ENCODE data around the gene TCF12. TPM values are rescaled to one million over a fixed set of nuclear protein-coding genes. Genes with fewer than 3 reads are reported as not detected.

Gene TCF12
- total and polyA plus RNA-seq, 2 of the 8 experiments (the other 6 are each of a cell fraction or from before 2014, with no cell fraction given), result 85.8 to 101 TPM

DNA sequence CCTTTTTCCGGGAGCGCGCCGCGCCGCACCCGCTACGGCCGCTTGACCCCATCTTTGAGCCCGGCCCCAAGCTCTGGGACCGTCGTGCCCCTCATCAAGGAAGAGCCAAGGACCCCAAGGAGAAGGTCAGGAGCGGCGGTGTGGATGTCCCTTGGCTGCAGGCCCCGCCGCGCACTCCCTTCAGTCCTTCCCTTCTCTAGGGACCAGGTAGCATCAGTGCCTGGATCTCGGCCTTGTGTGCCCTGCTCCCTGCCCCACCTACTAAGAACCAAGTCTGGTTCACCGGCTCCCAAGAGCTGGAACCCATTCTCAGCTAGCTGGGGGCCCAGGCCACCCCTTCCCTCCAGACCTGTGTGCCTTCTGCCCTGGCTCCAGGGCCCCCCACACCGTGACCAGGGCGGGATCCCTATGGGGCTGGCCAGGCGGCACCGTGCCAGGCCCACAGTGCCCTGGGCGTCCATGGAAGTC lies 388.5 kb downstream of the TCF12 start:
- Histone ChIP-seq H2AK5ac (ENCODE audit: low read depth, low read length) (no peak overlapping the region), H3K23ac (ENCODE audit: insufficient read length) (no peak overlapping the region), H3K14ac (ENCODE audit: insufficient read length) (no peak overlapping the region), H3K56ac (replicated peaks; ENCODE audit: insufficient read length, low read depth, low read length) (no peak overlapping the region), H4K91ac (replicated peaks; ENCODE audit: insufficient read length, low read length) (peak overlapping the region; percentile 22), H2BK20ac (ENCODE audit: low read length) (0 out of 2 replicates have a peak overlapping the region, but pooled peaks have one; percentile 17), H3K4me2 (ENCODE audit: insufficient read depth in 1 of 2, low read depth in 2 of 2, low read length in 2 of 2) (peak overlapping the region; percentile 77 to 92), H2BK120ac (replicated peaks; ENCODE audit: low read depth, low read length) (no peak overlapping the region), H3K36me3 (ENCODE audit: control insufficient read depth in 2 of 4, insufficient read depth in 4 of 4, low read length in 3 of 4) (no peaks in the 10 kb centered on the region), H3K27me3 (replicated peaks in 1 of 4; ENCODE audit: control insufficient read depth in 3 of 4, extremely low read depth in 1 of 4, insufficient read depth in 3 of 4, low read length in 3 of 4) (no peaks in the 10 kb centered on the region), H3K9me3 (ENCODE audit: insufficient read depth in 2 of 2, low read depth in 1 of 2, low read length in 1 of 2) (no peaks in the 10 kb centered on the region), H2BK15ac (ENCODE audit: low read length) (no peak overlapping the region), H4K20me1 (replicated peaks in 1 of 2; ENCODE audit: control insufficient read depth in 1 of 2, insufficient read depth in 2 of 2, low read length in 2 of 2) (no peaks in the 10 kb centered on the region), H3K4me1 (replicated peaks in 1 of 4; ENCODE audit: control insufficient read depth in 3 of 4, insufficient read depth in 4 of 4, low read length in 3 of 4) (peaks cover 5 to 14% (median 10%) of the 10 kb centered on the region in 4 experiments), H3K79me1 (ENCODE audit: low read depth, low read length) (no peaks in the 10 kb centered on the region), H4K8ac (ENCODE audit: extremely low read depth, insufficient read depth, low read length) (peak overlapping the region; percentile 92), H3K9ac (replicated peaks in 1 of 4; ENCODE audit: extremely low read depth in 1 of 4, low read depth in 3 of 4, low read length in 3 of 4) (no peak overlapping the region; a peak in 2 of 7 replicates), H3K4ac (replicated peaks; ENCODE audit: insufficient read length, low read depth, low read length) (no peak overlapping the region), H3K18ac (ENCODE audit: extremely low read depth, low read length) (peak overlapping the region; percentile 84), H3K4me3 (ENCODE audit: extremely low read depth in 1 of 4, insufficient read depth in 2 of 4, low read depth in 3 of 4, low read length in 4 of 4) (peak overlapping the region; percentile 11 to 69 (median 49)), H2BK5ac (ENCODE audit: low read depth, low read length) (no peak overlapping the region), H3K27ac (ENCODE audit: low read depth, low read length) (no peak overlapping the region), H3K79me2 (ENCODE audit: control insufficient read depth in 1 of 2, insufficient read depth in 2 of 2, low read length in 2 of 2) (no peaks in the 10 kb centered on the region), H2BK12ac (ENCODE audit: low read depth, low read length) (no peak overlapping the region), H4K5ac (ENCODE audit: insufficient read length, low read depth, low read length) (peak overlapping the region; percentile 23), H2AFZ (ENCODE audit: low read length) (peak overlapping the region; percentile 59; the same call in 1 of the 2 replicates), H3K23me2 (ENCODE audit: low read depth, low read length) (peaks cover 2% of the 10 kb centered on the region; the same call in 1 of the 2 replicates)
- POLR2A ChIA-PET (ENCODE audit: partially characterized antibody), result interaction anchor here (0.8 to 2.3 kb wide), 8 partner anchors 10 to 161 kb away, joined by 3 to 10 read pairs (median 4); no protein-coding TSS in a partner anchor
- no peak for DNase-seq (ENCODE audit: low read depth in 1 of 2, low spot score in 2 of 2)
- CTCF ChIA-PET (ENCODE audit: partially characterized antibody), result interaction anchor here (0.6 to 6.5 kb wide), 23 partner anchors 10 to 816 kb away, joined by 3 to 58 read pairs (median 4); no protein-coding TSS in a partner anchor
- TF ChIP-seq JUND (IDR thresholded peaks at IDR 0.05; ENCODE audit: low read length) (no peak), NANOG (IDR thresholded peaks at IDR 0.05; ENCODE audit: insufficient read depth, low read depth, low read length, poor library complexity, severe bottlenecking) (no peak), ZNF274 (IDR thresholded peaks at IDR 0.05; ENCODE audit: borderline replicate concordance, extremely low read depth, low read length) (no peak), ASH2L (IDR thresholded peaks at IDR 0.05; ENCODE audit: low read length) (peak; percentile 55), SRF (IDR thresholded peaks at IDR 0.05; ENCODE audit: low read depth, low read length) (no peak), POLR2AphosphoS5 (IDR thresholded peaks at IDR 0.05; ENCODE audit: low read depth, low read length) (0 out of 2 replicates have a peak, but pooled peaks have one; percentile 6)
- 27% methylated on average over 24 of the region's 24 CpGs; no CpG with 5 or more reads in 1 of the 2 experiments for WGBS, 2 experiments (ENCODE audit: extremely low coverage in 1 of 2, insufficient coverage in 1 of 2, insufficient read length in 1 of 2, insufficient replicate concordance in 2 of 2, low coverage in 1 of 2, low lambda C conversion rate in 2 of 2, missing lambda C conversion rate in 1 of 2)
- no peak for FAIRE-seq
